HTR-8/SVneo (cell line): ENCODE results near the gene MYO3A.

Source experiments
- DNase-seq: peaks from one replicate; pipeline ENCODE4 v3.0.0; 2011; ENCODE audit warnings: low spot score, mixed read lengths; ENCODE audit not compliant: insufficient read length
- FAIRE-seq: peaks from 2 replicates; lab custom pipeline; 2011; peaks lifted over from hg19 to GRCh38; lab: Jason Lieb, UNC

Gene MYO3A

DNA sequence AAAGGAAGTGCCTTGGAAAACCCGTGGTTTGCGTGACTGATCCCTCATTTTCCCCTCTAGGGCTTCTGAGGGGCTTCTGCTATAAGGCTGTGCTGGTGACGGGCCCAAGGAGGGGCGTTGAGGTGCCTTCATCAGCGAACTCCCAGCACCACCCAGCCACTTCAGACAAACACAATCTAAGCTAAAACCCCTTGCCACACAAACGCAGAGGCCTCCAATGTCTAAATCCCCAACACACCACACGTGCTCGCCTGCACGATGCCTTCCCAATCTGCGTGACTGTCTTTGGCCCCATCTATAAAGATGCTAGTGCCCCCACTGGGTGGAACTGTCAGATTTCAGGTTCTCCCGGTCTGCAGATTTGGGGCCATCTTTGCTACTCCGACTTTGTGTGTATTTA lies 278.5 kb downstream of the MYO3A start:
- no peak for DNase-seq
- no peak for FAIRE-seq

DNA sequence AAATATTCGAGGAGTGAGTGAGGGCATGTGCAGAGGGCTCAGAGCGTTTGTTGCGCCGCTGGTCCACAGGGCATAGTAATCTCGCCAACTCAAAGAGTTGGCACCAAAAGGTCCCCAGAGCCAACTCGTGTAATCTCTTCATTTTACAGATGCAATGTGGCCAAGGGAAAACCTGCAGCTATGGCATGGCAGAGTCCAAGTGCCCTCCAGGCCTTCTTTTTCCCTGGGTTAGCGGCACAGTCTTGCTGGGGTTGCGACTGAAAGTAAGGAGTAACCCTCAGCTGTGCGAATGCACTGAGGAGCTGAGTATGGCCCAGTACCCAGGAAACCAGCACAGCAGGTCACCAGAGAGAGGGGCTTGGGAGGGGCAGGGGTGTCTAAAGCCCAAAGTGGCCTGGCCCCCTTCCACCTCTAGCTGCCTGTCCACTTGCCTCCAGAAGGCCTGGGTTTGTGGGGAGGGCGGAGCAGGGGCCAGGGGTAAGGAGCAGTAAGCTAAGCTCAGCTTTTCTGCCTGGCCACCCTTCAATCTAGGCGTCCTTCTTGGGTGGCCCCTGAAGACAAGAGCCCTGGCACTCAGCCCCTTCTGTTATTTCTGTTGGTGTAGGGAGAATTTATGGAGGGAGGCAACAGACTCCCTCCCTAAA lies 279.2 kb downstream of the MYO3A start:
- DNase-seq = no peak
- FAIRE-seq = no peak

DNA sequence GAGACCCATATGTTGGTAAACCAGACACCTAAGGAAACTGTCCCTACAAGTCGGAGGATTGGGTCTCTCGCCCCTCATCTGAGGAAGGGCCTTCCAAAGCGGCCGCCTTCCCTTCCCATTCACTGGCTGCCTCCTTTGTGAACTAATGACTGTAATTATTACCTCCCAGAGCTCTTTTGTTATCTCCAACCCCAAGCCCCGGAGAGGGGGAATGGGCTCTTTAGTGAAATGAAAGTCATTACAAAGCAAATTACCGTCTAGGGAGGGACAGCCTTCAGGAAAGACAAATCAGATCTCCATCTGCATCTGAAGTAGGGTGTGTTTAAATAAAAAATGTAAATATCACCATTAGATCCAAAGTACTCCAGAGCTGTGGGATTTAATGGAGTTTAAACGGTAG lies 280.0 kb downstream of the MYO3A start:
- DNase-seq (no peak), FAIRE-seq (no peak)

DNA sequence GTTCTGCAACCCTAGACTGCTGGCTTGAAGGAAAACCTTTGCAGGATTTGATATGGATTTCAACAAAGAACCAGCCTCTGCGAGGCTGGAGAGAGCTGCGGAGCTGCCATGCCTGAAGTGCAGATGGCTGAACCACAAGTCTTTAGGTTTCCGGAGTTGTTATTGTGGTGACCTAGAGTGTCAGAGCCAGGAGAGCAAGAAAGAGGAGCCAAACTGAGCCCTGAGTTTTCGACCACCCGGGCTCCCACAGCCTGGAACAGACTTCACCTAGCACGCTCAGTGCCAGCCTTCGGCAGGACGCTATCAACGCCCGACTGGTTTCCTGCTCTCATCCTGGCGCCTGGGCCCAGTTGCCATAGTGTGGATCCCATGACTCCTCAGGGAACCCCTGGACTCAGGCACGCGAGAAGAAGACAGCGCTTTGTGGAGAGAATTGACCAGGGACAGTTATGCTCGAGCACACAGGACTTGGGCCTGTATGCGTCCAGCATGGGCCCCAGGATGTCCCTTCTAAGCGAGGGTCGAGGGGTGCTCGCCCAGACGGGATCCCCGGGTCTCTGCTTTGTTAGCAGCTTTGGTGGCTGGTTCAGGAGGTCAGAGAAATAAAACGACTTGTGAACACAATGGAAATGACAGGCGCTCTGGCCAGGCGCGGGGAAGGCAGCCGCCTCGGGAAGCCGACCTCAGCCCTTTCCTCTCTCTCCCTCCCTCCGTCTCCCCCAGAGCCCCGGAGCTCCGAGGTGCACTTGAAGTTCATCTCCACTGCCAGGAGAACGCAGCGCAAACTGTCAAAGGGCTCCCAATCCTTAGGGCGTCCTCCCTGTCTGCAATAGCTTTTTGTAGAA lies 280.7 kb downstream of the MYO3A start:
- no peak for FAIRE-seq

DNA sequence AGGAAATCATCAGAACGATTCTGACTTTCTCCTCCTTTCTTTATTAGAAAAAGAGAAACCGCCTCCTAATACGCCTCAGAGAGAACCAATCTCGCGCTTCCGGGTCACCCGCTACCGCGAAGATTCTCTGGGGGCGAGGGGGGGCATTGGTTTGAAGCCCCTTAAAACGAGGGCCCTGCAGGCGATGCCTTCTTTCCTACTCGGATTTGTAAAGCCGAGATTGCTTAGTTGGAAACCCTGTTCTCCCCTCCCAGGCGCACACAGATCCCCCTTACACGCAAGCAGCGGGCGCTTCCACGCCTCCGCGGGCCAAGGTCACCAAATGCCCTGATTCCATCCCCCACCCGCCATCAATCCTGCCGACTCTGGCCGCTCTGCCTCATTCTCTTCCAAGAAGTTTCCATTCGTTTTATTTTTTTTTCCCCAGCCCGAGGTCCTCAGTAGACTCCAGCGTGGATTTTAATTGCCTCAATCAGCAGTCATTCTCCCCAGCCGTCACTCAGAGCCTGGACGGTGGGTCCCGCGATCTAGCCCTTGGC lies 281.4 kb downstream of the MYO3A start:
- DNase-seq = no peak
- FAIRE-seq = no peak

More for the DNA sequence above, 280.7 kb downstream of the MYO3A start:
- no peak for DNase-seq

DNA sequence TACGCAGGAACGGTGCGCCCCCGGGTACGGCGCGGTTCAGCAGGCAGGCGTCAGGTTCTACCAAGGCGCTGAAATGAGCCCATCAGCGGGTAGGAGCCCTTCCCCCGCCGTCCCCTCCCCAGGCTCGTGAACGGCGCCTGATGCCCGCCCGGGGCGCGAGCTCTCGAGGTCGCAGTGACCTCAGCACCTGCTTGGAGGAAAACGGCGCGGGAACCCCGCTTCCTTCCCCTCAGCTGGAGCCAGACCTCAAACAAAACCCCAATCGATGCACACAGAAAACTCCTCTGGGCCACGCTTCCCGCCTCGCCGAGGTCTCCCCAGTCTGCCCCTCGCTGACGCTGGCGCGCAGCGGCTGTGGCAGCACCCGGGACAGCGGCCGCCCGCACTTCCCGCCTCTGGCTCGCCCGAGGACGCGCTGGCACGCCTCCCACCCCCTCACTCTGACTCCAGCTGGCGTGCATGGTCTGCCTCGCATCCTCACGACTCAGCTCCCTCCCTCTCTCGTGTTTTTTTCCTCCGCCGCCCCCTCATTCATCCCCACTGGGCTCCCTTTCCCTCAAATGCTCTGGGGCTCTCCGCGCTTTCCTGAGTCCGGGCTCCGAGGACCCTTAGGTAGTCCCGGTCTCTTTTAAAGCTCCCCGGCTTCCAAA lies 282.0 kb downstream of the MYO3A start:
- FAIRE-seq = no peak
- DNase-seq = no peak

DNA sequence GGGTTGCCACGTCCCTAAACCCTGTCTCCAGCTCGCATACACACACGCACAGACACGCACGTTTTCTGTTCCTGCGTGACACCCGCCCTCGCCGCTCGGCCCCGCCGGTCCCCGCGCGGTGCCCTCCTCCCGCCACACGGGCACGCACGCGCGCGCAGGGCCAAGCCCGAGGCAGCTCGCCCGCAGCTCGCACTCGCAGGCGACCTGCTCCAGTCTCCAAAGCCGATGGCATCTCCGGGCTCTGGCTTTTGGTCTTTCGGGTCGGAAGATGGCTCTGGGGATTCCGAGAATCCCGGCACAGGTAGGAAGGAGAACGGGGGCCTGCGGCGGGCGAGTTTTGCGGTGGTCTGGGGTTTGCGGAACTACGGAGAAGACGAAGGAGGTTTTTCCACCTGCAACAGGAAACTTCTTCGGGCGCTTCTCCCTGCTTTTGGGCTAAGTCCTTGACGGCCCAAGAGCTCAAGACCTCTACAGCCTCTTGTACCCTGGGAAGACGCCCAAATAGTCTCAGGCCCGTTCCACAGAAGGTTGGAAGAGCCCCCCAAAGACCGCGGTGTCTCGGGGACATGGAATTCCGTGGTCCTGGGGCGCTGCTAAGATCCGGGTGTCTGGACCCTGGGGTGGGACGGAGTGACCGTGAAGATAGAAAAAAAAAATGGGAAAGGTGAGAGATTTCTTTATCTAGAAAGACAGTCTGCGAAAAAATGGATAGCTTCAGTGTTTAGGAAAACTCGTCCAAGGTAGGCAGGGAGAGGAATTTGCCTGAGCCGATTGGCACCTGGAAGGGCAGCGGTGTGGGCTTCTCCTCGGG lies 282.8 kb downstream of the MYO3A start, which contains the start of gene GAD2:
GAD2 (plus strand) TSS at position 190 of the 811 bp plus-strand sequence; CDS start at position 226, 36 bp downstream.
- no peak for FAIRE-seq
- DNase-seq = no peak

DNA sequence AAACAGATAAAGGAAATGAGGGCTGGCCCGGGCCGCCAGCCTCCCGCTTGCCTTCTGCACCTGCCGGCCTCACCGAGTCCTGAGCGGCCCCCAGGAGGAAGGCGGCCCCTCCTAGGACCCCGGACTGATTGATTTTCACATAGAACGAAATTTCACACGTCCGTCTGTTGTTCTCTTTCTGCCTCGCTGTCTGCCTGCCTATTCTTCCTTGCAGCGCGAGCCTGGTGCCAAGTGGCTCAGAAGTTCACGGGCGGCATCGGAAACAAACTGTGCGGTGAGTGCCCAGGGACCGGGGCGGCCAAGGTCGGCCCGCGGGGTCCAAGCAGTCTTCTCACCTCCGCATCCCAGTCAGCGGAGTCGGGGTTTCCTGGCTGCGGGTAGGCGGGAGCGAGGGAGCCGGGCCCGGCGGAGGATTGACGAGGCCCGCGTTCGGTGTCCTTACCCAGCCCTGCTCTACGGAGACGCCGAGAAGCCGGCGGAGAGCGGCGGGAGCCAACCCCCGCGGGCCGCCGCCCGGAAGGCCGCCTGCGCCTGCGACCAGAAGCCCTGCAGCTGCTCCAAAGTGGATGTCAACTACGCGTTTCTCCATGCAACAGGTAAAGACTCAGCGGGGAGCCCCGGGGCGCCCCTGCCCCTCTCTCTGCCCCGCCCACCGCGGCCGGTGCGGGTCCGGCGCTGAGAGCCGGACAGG lies 283.5 kb downstream of the MYO3A start:
- DNase-seq (no peak), FAIRE-seq (no peak)

DNA sequence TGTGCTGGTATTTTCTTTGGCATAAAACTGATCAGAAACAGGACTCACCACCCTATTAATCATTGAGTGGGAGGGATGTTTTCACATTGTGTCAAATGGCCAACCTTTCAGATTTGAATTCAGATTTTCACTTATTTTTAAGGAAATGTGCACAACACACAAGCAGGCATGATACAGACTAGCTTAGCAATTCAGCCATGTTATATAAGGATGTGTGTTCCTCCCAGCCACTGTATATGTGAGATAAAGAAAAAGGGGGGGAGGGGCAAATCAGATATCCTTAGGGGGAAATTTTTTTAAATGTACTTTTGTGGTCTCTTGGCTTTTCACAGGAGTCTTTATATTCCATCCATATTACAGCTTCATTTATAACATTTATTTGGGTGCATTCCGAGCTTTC lies 285.6 kb downstream of the MYO3A start:
- FAIRE-seq = no peak
- no peak for DNase-seq

DNA sequence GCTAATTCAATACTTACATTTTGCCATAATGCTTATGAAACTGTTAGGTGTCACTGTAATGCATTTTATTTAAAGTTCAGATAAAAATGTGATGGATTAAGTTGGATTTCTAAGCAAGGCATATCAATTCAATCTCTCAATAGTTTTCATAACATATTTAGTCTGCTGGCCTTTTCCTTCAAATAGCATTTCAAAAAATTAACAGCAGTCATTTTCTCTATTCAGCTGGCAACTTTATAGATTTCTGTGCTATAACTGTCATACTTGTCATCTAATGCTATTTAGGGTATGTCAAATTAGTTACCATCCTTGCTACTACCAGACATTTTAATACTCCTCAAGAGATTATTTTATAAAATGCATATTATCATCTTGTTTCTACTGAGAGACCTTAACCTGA lies 286.9 kb downstream of the MYO3A start:
- no peak for FAIRE-seq

DNA sequence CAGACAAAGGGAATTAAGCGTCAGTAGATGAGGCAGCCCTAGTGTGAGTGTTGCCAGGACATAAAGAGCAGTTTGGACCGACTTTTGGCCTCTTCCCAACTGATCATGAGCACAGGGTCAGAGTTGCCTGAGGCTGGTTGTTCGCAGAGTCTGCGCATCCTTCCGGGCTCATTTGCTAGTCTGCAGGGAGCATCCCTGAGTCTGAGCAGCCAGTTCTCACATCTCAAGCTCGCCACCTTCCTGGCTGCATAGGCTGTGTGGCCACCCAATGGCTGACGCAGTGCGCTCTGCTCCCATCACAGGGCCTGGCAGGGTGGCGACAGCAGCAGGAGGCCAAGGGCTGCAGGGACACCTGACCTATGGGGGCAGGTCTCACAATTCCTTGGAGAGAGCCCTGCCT lies 287.5 kb downstream of the MYO3A start:
- FAIRE-seq (no peak), DNase-seq (no peak)

More for the DNA sequence above, 286.9 kb downstream of the MYO3A start:
- DNase-seq = no peak

DNA sequence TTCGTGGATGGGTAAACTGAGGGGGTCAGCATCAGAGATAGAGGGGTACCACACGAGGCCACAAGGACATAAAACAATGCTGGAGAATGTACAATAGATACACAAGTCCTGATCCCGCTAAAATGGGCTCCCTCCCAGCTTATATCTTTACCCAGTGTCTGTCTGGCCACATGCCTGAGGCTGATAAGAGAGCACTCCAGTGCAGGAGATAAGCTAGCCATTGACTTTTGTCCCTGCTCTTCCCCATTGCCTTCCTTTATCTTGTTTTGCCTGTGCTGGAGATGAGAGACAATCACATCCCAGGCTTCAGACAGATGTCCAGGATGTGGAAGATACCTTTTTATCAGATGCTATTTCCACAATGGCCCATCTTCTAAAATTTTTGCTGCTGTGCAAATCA lies 288.5 kb downstream of the MYO3A start:
- FAIRE-seq = no peak
- no peak for DNase-seq

DNA sequence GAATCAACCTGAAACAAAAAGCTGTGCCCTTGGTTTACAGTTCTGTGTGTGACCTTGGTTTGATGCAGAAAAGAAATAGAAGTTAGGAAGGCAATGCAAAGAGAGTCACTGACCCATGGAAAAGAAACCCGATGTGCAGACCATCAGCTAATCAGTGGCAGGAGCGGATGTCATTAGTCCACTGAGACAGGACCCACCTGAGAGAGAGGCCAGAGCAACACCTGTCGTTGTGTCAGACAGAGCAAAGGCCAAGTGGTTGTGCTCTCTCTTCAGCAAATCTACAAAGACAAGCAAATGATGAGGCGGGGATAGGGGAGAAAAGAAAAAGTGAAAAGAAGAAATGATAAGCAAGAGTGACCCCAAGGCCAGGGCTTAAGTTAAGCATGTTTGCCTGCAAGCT lies 291.3 kb downstream of the MYO3A start:
- DNase-seq (no peak), FAIRE-seq (no peak)

DNA sequence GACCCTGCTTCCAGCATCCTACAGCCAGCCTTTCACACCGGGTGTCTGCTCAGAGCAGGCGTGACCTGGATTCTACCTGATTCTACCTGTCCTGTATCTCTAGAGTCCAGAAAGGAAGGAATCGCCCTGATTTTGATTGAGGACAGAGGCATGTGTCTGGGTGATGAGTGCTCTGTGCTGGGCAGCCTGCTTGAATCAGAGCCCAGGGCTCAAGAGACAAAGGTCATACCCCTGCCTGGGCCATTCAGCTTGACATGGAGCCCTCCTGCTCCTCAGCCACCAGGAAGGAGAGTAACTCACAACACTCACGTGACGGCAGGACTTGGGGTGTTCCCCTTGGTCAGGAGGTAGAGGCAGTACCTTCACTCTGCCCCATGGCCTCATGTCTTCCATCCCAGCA lies 293.8 kb downstream of the MYO3A start:
- DNase-seq = no peak
- no peak for FAIRE-seq

DNA sequence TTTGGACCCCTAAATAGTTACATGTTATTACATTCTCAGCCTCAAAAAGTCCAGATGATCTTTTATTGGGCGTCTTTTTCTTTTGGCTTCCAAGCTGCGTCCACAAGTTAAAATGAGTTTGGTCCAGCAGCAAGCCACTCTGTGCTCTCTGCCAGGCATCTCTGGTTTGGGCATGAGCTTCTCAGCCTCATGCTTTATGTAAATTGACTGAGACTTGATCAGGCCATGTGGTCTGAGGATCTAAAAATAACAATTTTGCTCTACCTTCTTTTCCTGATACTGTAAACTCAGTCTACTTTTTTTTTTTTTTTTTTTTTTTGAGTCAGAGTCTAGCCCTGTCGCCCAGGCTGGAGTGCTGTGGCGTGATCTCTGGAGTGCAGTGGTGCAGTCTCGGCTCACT lies 298.1 kb downstream of the MYO3A start:
- DNase-seq (no peak), FAIRE-seq (no peak)

DNA sequence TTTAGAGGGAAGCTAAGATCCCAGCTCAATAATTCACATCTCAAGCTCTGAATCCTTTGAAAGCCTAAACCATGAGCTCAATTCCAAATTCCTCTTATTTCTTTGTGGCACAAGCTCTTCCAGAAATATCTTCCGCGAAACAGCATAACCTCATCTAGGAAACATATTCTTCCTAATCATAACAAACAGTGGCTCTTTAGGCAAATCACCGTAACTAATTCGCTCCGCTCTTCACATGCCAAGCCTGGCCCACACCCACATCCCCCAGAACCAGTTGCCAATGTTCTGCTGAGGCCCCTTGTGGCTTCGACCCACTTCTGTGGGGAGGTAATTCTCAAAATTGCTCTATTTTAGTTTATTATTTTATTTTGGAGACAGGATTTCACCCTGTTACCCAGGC lies 301.7 kb downstream of the MYO3A start:
- FAIRE-seq (no peak), DNase-seq (no peak)

DNA sequence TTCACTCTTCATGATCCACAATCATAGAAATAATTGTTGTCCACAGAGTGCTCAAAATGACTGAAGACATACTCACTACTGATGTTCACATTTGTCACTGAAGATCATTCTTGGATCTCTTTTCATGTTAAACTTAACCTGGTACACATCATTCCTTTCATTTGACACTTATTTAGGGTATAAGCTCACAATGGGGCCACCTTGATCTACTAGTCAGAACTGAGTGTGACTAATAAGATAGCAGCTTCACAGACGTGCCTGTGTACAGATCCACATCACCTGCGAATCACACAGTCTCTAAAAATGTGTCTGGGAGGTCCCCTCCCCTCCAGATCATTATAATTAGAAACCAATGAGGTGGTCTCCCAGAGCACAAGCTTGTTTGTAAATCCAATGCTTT lies 304.3 kb downstream of the MYO3A start:
- DNase-seq (no peak), FAIRE-seq (no peak)

DNA sequence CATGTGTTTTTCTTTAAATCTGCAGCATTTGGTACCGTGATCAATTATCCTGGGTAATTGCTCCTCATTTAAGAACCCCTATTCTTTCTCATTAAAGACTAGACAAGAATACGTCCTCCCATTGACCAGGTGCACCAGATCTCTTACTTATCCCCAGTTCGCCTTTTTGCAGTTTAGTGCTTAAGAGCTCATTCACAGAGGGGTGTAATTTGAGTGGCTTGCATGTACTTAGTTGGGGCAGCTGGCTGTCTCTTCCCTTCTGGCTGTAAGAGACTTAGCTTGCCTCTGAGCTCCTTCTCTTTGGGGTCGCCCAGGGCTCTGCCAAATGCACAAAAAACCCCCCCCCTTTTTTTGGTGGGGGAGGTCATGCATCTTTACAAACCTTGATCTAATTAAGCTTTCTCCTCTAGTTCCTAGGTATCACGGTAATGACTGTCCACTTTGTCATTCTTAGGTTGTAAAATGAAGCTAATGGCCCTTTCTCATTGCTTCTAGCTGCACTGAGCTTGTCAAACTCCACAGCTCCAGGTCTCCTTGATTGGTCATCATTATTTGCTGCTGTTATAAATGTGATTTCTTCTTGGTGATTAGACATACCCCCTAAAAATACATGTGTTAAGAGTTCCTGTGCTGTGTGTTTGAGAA lies 308.8 kb downstream of the MYO3A start:
- FAIRE-seq (no peak), DNase-seq (no peak)

DNA sequence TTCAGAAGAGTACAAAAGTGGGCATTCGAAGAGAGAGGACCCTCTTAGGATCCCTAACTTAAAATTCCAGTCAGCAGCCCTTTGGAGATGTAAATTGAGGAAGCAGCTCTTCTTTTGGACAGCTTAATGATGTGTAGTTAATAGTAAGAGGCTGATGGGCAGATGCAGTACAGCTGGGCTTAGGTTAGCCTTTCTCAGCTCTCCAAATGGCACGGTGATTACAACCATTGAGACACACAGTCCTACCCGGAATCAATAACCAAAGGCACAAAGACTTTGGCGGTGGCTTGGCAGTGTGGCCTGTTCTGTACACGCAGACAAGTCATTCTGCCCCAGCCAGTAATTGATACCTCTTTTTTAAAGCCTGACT lies 309.3 kb downstream of the MYO3A start:
- no peak for FAIRE-seq
- DNase-seq = no peak
